Fibroblast of lung (primary cell): Measurements from ENCODE around the gene HSPA5.

Experiments
- EZH2 ChIP-seq: IDR thresholded peaks from 2 replicates; pipeline ENCODE4 v1.5.1; 2012; ENCODE audit warnings: low read length, control low read depth, mild to moderate bottlenecking; ENCODE audit errors: missing control alignments
- TF ChIP-seq, protein P1 (sequence below), 2 donors: IDR thresholded peaks in 1 of 2; conservative IDR thresholded peaks in 1 of 2; 1 replicate in 1 of 2; 2 replicates in 1 of 2; pipeline ENCODE4 v1.5.1; 2011 to 2012; ENCODE audit warnings: low read length in 2 of 2, control low read depth in 1 of 2, inconsistent platforms in 1 of 2, low read depth in 1 of 2, mild to moderate bottlenecking in 1 of 2

DNA sequence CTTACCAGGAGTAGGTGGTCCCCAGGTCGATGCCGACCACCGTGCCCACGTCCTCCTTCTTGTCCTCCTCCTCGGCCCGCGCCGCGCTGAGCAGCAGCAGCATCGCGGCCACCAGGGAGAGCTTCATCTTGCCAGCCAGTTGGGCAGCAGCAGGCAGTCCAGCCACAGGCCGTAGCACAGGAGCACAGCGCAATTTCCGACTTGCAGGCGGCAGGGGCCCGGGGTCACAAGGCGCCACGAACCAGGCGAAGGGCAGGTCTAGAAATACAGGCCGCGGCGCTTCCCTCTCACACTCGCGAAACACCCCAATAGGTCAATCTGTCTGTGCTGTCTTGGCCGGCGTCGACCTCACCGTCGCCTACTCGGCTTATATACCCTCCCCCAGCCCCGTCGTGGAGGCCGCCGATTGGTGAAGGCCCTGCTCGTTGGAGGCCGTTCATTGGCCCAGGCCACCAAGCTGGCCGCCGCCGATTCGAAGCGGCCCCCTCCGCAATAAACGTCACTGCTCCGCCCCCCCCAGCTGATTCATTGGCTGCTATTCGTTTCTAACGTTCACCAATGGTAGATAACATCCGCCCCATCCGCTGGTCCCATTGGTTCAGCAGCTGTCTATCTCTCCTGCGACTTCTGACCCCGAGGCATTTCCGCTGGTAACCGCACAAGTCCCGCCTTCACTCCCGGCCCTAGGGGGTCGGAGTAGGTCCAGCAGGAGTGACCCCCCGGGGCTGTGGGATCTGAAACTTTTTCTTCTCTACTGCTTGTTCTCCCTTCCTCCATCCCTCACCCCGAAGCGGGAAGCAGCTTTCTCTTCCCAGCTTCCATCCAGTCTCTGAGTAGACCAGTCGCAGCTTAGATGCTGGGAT is at the start of gene HSPA5:
- TF ChIP-seq, protein P1, sequence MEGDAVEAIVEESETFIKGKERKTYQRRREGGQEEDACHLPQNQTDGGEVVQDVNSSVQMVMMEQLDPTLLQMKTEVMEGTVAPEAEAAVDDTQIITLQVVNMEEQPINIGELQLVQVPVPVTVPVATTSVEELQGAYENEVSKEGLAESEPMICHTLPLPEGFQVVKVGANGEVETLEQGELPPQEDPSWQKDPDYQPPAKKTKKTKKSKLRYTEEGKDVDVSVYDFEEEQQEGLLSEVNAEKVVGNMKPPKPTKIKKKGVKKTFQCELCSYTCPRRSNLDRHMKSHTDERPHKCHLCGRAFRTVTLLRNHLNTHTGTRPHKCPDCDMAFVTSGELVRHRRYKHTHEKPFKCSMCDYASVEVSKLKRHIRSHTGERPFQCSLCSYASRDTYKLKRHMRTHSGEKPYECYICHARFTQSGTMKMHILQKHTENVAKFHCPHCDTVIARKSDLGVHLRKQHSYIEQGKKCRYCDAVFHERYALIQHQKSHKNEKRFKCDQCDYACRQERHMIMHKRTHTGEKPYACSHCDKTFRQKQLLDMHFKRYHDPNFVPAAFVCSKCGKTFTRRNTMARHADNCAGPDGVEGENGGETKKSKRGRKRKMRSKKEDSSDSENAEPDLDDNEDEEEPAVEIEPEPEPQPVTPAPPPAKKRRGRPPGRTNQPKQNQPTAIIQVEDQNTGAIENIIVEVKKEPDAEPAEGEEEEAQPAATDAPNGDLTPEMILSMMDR (conservative IDR thresholded peaks at IDR 0.05 in 1 of 2, IDR thresholded peaks at IDR 0.05 in 1 of 2; ENCODE audit: low read depth in 1 of 2, low read length in 2 of 2) = peak in 1 of 2 donors; percentile 6
- no peak for TF ChIP-seq EZH2
